ENCODE measurements around the gene SLC38A2. TPM values are rescaled to one million over a fixed set of nuclear protein-coding genes. Genes with fewer than 3 reads are reported as not detected.

The SLC38A2 gene
- total RNA-seq, 2 donors from 2014 or later, result 98.5 to 158 TPM

DNA sequence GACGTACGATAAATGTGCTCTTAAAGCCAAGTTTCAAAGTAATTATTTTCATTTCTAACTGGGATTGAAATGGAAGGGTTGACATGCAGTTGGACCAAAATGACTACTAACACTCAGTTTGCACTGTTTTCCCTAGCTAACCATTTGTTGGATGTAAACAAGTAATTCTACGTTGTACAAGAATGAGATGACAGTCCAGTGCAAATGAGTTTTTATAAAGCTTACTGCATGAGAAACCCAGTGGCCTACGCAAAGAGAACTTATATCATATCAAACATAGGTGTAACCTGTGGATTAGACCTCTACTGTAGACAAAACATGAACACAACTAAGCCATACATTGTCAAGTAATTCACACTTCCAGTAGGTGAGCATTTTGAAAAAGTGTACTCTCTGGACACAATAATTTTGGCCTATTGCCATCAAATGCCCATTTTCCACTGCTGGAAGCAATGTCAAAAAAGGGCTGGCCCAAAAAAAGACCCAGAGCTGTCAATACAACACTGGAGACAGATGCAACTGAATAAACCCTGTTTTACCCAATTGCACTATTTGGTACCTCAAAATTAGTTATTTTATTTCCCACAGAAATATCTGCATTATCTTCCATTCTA is 12.8 kb downstream of the SLC38A2 start:
- intact Hi-C loops (cut with DNase I), result no loop called here
- no peaks in the 10 kb centered on the region for H3K4me1 ChIP-seq
- H3K9ac ChIP-seq (ENCODE audit: low read depth in 2 of 2, low read length in 2 of 2), result no peak overlapping the region
- H3K36me3 ChIP-seq, result peaks cover 35% of the 10 kb centered on the region
- DNase-seq, result no peak
- H3K4me3 ChIP-seq, result no peak overlapping the region
- H3K9me3 ChIP-seq, result no peaks in the 10 kb centered on the region
- H3K27ac ChIP-seq, result no peak overlapping the region
- TF ChIP-seq CTCF (IDR thresholded peaks at IDR 0.05), result no peak
- no peaks in the 10 kb centered on the region for H3K27me3 ChIP-seq

DNA sequence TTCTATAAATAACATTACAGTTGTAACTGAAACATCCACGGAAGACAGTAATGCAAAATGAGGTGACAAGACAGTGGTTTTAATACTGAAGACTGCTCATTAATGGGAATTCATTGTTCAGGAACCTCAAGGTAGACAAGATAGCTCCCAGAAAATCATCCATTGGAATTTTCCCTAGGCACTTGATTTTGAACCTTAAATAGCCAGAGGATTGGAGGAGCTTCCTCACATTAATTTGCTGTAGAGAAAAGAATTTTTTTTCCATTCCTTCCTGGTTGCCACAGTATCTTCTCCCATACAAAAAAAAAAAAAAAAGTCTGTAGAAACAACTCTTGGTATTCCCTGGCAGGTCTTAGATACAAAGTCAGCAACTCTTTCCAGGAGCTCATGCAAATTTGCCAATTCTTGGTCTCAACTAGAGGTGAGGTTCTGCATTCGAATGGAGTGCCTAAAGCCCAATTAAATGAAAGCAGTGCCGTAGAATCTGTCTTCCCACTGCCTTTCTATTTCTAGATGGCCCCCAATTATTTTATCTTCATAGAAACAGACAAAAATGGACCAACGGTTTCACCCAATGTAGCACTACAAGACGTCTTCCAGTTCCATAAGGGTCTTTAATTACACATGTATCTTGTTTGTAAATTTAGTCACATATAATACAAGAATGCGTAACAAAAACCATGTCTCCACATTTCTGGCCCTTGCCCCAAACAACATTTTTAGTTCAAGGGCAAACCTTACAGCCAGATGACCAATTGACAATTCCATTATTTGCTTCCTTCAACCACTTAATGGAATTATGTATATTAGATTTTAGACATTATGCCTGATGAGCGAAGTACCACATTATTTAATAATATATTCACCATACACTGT is 13.5 kb downstream of the SLC38A2 start:
- Histone ChIP-seq H3K9ac (ENCODE audit: low read depth in 2 of 2, low read length in 2 of 2) (no peak overlapping the region), H3K9me3 (no peaks in the 10 kb centered on the region), H3K27ac (no peak overlapping the region), H3K4me3 (no peak overlapping the region), H3K4me1 (no peaks in the 10 kb centered on the region), H3K27me3 (no peaks in the 10 kb centered on the region), H3K36me3 (peaks cover 27% of the 10 kb centered on the region)
- no peak for TF ChIP-seq CTCF (IDR thresholded peaks at IDR 0.05)
- DNase-seq, result no peak
- intact Hi-C loops (cut with DNase I), result no loop called here

GRCh38 chr12:46358325-46358700 is 14.3 kb downstream of the SLC38A2 start:
- Histone ChIP-seq H3K4me1 (no peaks in the 10 kb centered on the region), H3K9ac (ENCODE audit: low read depth in 2 of 2, low read length in 2 of 2) (no peak overlapping the region), H3K4me3 (no peak overlapping the region), H3K36me3 (peaks cover 22% of the 10 kb centered on the region), H3K27ac (no peak overlapping the region), H3K9me3 (no peaks in the 10 kb centered on the region), H3K27me3 (no peaks in the 10 kb centered on the region)
- TF ChIP-seq CTCF (IDR thresholded peaks at IDR 0.05), result no peak
- intact Hi-C loops (cut with DNase I), result no loop called here
- no peak for DNase-seq

DNA sequence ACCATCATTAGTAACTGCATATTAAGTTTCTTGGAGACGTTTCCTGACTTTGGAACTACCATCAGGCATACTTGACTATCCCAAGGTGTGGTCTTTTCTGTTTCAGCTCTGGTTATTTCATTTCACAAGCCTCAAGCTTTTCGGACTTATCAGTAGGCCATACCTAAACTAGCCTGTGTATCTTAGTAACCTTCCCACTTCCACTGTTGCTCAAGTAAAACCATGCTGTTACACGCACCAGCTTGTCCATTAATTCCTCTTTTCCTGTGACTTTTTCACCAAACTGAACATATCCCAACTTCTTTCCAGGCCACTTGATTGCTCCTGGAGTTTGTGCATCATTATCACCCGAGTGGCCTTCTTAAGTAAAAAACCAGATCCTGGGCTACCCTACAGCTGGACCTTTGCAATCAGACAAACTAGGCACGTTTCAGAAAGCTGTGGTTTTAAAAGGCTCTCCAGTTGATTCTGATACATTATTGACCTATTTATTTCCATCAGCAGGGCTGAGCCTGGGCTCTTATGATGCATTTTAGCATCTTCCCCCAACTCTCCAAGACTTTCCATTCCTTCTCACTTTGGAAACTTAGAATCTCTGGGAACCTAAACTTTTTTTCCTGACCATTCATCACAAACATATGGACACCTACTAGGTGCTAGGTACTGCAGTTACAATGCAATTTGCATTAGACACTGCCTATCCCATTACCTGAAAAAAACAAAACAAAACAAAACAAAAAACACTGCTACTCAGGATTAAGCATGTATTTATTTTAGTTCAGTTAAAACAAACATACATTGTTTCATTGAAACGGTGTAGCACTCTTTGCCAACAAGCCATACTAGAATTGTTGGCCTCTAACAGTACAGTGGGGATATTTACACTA is 14.9 kb downstream of the SLC38A2 start:
- H3K4me3 ChIP-seq, result no peak overlapping the region
- no peak overlapping the region for H3K27ac ChIP-seq
- no peaks in the 10 kb centered on the region for H3K27me3 ChIP-seq
- no peaks in the 10 kb centered on the region for H3K4me1 ChIP-seq
- H3K9me3 ChIP-seq, result no peaks in the 10 kb centered on the region
- no peak for DNase-seq
- intact Hi-C loops (cut with DNase I), result no loop called here
- TF ChIP-seq CTCF (IDR thresholded peaks at IDR 0.05), result no peak
- no peak overlapping the region for H3K9ac ChIP-seq (ENCODE audit: low read depth in 2 of 2, low read length in 2 of 2)
- peaks cover 19% of the 10 kb centered on the region for H3K36me3 ChIP-seq

DNA sequence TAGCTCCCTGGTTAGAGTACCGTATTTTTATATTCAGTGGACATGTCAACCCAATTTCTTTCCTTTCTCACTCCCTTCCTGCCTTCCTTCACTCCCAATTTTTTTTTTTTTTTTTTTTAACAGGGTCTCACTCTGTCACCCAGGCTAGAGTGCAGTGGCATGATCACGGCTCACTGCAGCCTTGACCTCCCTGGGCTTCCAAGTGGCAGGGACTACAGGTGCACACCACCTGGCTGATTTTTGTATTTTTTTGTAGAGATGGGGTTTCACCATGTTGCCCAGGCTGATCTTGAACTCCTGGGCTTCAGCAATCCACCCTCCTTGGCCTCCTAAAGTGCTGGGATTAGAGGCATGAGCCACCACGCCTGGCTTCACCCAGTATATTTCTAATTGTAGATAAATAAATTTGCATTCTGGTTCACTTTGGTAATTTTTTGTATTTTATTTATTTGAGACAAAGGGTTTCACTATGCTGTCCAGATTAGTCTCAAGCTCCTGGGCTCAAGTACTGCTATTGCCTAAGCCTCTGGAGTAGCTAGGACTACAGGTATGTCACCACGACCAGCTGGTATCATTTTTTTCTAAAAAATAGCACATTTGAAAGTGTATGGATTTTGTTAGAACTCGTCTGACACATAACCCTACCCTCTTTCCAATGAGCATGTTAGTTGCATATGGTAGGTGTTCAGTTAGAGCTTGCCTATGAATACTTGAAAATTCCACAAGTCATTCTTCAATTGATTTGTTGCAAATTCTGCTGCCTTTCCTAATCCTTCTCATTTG is 15.7 kb downstream of the SLC38A2 start:
- Histone ChIP-seq H3K9ac (ENCODE audit: low read depth in 2 of 2, low read length in 2 of 2) (no peak overlapping the region), H3K9me3 (no peaks in the 10 kb centered on the region), H3K4me1 (no peaks in the 10 kb centered on the region), H3K27ac (no peak overlapping the region), H3K36me3 (peaks cover 10% of the 10 kb centered on the region), H3K4me3 (no peak overlapping the region), H3K27me3 (no peaks in the 10 kb centered on the region)
- DNase-seq, result no peak
- no peak for TF ChIP-seq CTCF (IDR thresholded peaks at IDR 0.05)
- intact Hi-C loops (cut with DNase I), result no loop called here

Data from colonic mucosa (tissue), 4 donors.